MM.1S (cell line): ENCODE data around the gene DHX30.

ENCODE experiments used
- EZH2 ChIP-seq: fragments of 300-600 bp; sonication (generic); optimal IDR thresholded peaks from 2 replicates; pipeline ENCODE3; 2017; ENCODE audit warnings: low read depth, mild to moderate bottlenecking, antibody characterized with exemption, low read length, mixed read lengths
- TF ChIP-seq, protein P1 (sequence below): fragments of 300-600 bp; sonication (generic); IDR thresholded peaks from 2 replicates; pipeline ENCODE4 v1.5.1; 2016; ENCODE audit warnings: antibody characterized with exemption, low read length, mixed read lengths

DNA sequence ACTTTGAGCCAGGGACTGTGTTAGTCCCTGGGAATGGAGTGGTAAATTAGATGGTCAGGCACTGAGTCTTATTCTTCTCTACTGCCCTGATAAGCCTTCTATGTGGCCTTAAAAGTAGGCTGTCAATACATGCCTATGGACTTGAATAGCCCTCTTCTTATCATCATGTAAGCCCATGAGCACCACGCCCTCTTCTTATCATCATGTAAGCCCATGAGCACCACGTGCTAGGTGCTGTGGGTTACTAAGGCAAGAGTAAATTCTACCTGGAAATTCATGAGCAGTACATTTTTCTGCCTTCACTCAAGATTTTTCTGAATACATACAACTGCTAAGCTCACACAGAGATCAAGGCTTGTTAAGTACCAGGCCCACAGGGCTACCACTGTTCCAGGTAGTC is 68.5 kb downstream of the DHX30 start:
- TF ChIP-seq, protein P1, sequence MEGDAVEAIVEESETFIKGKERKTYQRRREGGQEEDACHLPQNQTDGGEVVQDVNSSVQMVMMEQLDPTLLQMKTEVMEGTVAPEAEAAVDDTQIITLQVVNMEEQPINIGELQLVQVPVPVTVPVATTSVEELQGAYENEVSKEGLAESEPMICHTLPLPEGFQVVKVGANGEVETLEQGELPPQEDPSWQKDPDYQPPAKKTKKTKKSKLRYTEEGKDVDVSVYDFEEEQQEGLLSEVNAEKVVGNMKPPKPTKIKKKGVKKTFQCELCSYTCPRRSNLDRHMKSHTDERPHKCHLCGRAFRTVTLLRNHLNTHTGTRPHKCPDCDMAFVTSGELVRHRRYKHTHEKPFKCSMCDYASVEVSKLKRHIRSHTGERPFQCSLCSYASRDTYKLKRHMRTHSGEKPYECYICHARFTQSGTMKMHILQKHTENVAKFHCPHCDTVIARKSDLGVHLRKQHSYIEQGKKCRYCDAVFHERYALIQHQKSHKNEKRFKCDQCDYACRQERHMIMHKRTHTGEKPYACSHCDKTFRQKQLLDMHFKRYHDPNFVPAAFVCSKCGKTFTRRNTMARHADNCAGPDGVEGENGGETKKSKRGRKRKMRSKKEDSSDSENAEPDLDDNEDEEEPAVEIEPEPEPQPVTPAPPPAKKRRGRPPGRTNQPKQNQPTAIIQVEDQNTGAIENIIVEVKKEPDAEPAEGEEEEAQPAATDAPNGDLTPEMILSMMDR: no peak
- no peak for TF ChIP-seq EZH2
